DMS79 treated with DMSO at 0.1 percent for 48 hours (cell line): ENCODE measurements around the gene FKBP2.
"Not testable (repeated sequence)": the region's sequence is repeated elsewhere in the genome, so short reads cannot be mapped to it uniquely, and the experiment has no call there.

Experiments
- DNase-seq: peaks from one replicate; lab custom pipeline; 2025; lab: John Stamatoyannopoulos, UW

The FKBP2 gene

DNA sequence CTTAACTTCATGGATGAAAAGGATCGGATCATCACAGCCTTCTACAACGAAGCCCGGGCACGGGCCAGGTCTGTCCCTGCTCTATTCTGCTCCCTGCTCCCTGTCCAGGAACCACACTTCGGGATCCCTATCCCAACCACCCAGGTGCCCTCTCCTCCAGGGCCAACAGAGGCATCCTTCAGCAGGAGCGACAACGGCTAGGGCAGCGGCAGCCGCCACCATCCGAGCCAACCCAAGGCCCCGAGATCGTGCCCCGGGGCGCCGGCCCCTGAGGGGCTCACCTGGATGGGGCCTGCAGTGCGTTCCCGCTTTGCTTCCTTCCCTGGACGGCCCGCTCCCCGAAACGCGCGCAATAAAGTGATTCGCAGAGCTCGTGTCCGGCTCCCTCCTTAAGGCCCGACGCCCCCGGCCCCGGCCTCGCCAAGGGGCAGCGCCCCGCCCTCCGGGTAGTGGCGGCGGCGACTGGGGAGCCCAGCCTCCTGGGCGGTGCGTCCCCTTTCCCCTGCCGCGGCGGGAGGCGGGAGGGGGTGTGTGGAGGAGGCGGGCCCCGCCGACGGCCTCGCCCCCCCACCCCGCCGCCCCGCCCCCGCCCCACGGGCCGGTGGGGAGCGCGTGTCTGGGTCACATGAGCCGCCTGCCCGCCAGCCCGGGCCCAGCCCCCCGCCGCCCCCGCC is 6.8 kb upstream of the FKBP2 start, which contains the start of gene VEGFB:
Gene VEGFB (plus strand): TSS at position 672 of the 674 bp plus-strand sequence. CDS start 250 bp downstream, outside the sequence.
- peak; percentile 37 for DNase-seq

DNA sequence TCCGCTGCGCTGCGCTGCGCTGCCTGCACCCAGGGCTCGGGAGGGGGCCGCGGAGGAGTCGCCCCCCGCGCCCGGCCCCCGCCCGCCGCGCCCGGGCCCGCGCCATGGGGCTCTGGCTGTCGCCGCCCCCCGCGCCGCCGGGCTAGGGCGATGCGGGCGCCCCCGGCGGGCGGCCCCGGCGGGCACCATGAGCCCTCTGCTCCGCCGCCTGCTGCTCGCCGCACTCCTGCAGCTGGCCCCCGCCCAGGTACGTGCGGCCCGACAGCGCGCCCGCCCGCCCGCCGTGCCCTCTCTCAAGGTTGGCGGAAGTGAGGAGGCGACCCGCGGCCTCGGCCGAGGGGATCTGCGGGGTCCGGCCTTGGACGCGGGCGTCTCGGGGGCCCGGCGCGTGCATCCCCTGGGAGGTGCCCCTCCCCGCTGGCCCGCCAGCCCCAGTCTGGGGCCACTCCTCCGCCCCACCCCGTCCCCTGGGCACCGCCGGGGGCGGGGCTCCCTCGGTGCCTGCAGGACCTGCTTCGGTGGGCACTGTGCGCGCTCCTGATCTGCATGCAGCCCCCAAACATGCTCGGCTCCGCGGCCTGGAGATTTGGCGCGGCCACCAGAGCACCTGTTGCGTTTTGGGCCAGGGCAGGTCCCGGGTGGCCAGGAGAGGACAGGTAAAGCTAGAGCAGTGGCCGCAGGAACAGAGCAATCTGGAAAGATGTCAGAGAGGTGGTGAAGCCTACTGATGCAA is 6.1 kb upstream of the FKBP2 start:
- DNase-seq = no peak

DNA sequence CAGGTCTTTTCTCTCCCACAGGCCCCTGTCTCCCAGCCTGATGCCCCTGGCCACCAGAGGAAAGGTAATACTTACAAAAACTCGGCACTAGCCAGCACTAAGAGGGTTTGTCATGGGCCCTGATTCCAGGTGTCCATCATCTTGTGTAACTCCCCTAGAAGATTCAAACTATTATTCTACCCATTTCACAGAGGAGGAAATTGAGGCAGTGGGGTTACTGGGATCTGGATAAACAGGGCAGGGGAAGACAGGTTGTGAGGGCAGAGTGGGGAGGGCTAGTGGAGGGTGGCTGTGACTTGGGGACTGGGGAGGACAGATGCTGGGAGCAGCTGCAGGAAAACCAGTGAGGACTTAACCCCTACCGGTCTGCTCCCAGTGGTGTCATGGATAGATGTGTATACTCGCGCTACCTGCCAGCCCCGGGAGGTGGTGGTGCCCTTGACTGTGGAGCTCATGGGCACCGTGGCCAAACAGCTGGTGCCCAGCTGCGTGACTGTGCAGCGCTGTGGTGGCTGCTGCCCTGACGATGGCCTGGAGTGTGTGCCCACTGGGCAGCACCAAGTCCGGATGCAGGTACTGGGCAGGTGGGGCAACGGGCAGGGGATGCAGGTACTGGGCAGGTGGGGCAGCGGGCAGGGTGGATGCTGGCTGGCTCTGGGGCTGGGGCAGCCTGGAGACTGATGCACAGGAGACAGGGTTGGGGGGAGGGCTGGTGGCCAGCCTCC is 5.3 kb upstream of the FKBP2 start:
- DNase-seq = no peak

DNA sequence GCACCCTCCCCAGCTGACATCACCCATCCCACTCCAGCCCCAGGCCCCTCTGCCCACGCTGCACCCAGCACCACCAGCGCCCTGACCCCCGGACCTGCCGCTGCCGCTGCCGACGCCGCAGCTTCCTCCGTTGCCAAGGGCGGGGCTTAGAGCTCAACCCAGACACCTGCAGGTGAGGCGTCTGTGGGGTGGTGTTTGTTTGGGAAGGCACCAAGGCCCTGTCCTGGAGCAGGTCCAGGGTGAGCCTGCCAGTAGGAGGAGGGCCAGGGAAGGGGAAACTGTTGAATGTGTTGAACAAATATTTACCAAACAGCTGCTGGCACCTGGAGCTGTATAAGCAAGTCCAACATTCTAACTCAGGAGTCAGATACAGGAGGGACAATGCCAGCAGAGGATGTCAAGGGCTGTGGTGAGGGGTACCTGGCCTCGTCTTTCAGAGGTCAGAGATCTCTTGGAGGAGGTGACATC is 3.4 kb upstream of the FKBP2 start:
- peak; percentile 82 for DNase-seq

DNA sequence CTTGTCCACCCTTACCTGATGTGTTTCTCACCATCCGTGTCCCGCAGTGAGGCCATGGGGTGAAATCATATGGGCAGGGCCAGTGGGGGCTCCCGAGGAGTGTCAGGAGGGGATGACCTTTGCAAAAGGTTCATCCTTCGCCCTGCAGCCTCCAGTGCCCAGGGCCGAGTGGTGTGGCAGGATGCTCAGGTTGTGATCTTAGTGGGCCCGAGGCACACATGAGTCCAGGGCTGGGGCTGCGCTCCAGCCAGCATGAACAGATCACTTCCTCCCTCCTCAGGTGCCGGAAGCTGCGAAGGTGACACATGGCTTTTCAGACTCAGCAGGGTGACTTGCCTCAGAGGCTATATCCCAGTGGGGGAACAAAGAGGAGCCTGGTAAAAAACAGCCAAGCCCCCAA is 2.8 kb upstream of the FKBP2 start:
- no peak for DNase-seq

DNA sequence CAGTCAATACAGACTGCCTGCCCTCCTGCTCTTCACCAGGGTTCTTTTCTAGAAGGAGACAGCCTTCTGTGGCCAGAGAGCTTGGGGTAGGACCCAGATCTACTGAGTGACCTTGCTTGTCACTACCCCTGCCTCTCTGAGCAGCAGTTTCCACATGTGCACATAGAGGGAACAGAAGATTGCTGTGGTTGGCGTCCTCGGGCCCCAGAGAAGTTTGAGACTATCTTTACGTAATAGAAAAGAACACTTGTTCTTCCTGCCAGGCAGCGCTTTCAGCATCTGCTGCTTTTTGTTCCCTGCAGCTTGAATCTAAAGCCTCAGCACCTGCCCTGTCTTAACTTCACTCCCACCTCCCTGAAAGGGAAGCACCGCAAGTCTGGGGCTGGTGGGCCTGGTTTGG is 1.9 kb upstream of the FKBP2 start:
- no peak for DNase-seq

DNA sequence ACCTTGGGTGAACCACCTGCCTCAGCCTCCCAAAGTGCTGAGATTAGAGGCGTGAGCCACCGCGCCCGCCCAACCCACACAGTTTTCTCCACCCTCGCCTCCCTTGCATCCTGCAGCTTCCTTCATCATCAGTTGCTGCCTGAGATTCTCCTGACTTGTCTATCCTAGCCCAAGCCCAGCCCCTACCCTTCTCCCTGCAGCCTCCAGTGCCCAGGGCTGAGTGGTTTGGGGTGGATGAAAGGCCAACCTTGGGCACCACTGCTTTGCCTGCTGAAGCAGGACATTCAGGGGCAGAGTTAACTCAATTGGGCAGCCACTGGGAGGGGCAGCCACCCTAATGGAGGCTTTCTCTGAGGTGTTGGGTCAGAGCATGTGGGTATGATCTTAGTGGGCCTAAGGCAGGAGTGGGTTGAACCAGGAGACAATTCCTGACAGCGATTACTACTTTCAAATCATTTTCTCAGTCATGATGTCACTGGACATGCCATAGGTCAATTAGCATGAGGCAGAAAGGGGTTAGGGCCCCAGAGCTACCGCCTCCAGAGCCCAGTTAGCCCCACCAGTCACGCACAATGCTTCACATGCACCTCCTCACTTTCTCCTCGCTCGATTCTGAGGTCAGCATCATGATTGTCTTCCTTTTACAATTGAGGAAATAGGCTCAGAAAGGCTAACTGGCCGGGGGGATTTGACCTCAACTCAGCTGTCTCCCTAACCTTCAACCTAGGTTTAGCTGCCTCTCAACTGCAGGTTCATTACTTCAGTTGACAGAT is 1.0 kb upstream of the FKBP2 start:
- DNase-seq = no peak

DNA sequence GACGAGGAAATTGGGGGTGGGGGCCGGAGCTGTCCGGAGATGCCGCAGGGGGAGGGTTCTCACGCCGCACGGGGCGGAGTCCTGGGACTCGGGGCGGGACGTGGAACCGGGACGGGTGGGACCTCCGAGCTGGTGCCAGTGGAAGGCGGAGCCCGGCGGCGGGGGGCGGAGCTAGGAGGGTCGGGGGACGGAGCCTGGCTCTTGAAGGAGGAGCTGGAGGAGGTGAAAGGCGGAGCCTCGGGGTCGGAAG is 271 bp downstream of the FKBP2 start:
- peak; percentile 96 for DNase-seq

DNA sequence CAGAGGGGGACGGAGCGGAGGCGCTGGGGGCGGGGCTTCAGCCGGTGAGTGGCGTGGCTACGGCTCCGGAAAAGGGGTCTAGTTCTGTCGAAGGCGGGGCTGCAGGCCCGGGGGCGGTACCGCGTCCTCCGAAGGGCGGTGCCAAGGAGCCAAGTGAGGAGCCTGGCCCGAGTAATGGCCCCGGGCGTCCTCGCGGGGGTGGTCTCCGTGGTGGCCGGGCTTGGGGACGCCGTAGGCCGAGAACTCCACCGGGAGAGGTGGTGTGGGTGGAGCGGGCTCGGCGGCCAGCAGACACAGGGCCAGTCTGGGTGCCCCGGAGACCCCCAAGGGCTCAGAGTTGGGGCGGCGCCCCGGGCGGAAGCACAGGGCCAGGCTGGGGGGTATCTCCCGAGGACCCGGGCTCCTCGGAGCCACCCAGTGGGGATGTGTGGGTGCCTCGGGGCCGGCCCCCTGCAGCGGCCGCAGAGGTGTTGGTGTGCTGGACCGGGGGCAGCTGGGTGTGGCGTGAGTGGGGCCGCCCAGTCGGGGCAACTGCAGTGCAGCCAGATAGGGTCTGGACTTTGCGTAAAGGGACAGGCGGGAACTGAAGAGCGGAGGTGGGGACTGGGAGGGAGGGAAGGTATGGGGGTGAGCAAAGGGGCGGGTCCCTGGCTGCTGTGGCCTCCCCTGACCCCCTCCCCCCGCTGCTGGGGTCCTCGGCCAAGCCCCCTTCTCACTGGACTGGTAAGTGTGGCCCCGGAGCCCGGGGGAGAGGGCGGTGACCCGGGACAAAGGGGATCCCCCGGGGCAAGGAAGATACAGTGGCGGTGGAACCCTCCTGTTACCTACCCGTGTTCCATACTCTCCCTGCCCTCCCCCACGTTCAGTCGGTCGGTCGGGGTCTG is 838 bp downstream of the FKBP2 start:
- no peak for DNase-seq

DNA sequence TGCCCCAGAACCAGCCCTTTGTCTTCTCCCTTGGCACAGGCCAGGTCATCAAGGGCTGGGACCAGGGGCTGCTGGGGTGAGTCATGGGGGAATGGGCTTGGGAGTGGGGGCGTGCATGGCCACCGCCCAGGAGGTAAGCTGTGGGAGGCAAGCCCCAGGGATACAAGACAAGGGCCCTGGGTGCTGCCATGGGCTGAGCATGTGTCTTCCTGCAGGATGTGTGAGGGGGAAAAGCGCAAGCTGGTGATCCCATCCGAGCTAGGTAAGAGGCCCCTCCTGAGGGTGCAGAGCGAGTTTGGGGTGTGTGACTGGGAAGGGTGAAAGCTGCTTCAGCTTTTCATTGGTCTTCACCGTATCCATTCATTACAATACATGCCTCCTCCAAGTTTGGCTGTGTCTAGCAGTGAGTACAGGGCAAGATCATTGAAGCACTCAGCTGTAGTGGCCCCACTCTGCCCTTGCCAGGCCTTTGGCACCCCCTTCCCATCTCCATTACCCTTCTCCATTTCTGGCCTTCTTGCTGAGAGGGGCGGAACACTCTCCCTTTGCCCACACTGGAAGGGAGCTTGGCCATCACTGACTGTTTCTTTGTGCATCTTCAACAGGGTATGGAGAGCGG is 2.5 kb downstream of the FKBP2 start:
- no peak for DNase-seq

DNA sequence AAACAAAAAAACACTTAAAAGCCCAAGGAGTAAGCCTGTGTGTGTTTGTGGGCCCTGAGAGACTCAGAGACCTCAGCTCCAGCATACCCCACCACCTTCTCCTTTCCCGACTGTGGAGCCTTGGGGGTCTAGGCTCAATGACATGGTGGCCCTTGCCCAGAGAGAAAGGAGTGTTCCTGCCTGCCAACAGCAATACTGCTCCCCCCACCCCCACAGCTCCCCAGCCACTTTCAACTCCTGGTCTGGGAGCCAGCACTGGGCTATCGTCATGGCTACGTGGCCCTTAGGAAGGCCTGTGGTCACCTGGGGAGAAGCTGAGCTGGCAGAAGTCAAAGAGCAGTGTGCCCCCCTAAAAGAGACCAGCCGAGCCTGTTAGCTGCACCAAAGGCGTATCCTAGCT is 3.2 kb downstream of the FKBP2 start:
- no peak for DNase-seq

DNA sequence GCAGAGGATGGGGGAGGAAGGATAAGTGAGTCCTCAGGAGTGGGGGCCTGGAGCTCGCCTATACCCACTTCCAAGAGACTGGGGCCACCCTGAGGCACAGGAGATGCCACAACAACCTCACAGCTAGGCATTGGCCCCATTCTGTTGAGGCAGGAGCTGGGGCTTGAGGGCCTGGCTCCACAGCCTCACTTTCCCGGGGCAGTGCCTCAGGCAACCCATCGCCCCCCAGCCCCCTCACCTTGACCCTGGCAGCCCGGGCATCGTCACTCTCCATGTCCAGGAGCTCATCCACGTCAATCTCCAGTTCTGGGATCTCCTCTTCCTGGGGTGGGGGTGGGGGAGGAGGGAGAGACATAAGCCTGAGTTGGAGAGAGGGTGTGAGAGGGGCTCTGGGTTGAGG is 4.1 kb downstream of the FKBP2 start:
- DNase-seq = no peak

DNA sequence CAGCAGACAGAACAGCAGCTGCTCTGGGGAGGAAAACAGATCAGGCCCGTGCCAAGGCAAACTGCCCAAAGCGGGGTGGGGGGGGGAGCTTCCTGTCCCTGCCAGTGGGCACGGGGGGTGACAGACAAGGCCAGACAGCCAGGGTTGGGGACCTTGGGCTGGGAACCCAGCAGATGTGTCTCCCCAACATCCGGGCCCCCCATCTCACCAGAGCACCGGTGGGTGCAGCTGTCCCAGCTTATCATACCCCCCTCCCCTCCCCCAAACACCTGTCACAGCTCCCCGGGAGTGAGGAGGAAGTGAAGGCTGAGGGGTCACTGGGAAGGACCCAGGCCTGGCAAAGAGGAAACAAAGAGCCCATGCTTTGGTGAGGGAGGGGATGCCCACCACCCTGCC is 4.5 kb downstream of the FKBP2 start:
- no peak for DNase-seq

DNA sequence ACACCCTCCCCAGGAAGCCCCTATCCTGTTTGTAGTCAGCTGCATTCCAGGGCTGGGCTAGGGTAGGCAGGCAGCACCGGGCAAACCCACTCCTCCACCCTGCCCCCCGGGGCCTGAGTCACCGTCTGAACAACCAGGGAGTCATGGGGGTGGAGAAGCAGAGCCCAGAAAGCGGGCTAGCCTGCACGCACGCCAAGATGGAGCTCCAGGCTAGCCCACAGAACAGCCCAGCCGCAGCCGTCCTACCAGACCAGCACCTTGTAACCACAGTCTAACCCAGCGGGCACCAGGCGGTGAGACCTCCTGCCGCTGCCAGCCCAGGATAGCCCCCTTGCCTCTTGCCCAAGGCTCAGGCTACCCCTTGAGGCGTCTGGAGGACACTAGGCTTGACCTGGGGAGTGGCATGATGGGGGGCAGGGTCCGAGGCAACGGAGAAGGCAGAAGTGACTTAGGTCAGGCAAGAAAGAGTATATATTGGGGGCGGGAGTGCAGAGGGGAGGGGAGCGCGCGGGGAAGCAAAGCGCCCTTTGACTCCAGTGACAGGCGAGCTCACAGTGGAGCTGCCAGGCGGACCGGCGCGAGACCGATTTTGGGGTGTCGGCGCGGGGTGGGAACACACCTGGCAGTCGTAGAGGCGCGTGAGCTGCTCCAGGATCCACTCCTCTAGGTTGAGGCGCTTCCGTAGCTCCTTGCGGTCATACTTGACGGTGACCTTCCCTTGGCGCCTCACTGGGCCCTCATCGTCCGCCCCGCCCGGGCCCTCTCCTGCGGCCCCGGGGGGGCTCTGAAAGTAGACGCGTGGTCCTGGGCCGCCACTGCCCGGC is 5.1 kb downstream of the FKBP2 start:
- DNase-seq = peak; percentile 26

DNA sequence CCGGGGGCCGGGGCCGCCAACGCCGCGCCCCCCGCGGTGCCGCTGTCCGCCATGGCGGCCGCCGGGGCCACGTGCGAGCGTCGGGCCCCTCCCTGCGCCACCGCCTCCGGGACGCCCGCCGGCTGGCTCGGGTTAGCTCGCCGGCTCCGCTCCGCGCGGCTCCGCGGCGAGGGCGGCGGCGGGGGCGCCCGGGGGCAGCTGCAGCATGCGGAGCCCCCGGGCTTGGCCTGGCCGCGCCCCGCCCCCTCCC is 5.7 kb downstream of the FKBP2 start:
- not testable (repeated sequence) for DNase-seq

DNA sequence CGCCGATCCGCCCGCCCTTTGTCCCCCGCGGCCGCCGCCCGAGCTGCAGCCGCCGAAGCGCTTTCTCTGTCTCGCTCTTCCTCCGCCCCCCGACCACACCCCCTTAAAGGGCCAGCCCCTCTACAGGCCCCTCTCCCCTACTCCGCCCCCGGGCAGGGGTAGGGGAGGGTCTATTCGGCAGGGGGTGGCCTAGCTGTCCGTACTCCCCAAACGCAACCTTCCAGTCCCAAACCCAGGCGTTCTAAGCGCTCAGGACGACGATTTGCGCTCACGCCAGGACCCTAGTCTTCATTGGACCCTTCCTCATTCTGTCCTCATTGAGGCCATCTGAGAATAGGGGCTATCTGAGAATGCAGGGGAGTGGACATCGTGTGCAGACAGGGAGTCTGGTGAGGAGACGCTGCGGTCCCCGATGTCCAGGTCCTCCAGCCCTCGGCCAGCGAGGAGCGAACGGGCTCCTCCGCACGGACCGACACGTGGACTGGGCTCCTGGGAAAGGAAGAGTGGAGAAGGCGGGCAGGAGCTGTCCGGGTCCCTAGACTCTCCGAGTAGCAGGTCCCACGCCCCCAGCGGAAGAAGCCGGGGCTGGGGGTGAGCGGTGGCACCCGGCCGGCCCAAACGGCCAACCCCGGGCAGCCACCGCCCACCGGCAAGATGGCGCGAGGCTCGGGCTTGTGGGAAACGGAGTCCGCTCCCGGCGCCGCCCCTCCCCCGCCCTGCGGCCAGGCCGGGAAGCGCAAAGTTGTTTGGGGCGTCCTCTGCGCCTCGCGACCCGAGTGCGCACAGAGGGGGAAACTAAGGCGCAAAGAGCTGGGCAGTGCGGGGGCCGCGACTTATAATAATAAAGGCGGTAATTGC is 6.2 kb downstream of the FKBP2 start, which contains the start of gene PPP1R14B:
Gene PPP1R14B (minus strand): TSS at position 73 of the 858 bp plus-strand sequence. CDS start 270 bp downstream, outside the sequence.
- DNase-seq = peak; percentile 60

DNA sequence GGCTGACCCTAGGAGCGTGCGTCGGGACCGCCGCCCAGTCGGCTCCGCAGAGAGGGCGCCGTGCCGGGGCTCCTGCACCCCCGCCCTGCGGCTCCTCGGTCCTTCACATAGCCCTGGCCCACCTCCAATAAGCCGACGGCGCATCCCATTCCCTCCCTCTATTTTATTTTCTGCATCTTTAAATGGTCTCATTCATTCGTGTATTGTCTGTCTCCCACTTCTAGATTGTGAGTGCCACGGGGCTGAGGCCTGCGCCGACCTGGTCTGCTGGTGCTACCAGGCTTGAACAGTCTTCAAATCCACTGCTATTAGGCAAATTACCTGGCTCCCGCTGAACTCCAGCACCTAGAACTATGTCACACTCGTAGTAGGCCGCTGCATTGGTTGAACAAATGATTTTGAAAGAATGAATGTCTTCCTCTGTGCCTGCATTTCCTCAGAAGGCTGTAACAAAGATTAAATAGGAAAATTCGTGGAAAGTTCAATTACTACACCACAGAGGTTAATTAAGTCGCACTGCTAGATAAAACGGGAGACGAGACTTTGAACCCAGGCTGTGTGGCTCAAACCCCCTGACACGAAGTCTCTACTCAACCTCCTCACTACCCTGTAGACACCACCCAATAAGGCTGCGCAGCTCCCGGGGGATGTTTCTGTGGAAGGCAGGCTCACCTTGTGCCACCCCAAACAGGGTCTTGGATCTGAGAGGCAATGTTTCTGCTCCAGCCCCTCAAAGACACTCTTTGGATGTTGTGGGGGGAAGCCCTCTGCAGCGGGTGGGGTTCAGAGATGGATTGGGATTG is 7.0 kb downstream of the FKBP2 start:
- DNase-seq = peak; percentile 53

DNA sequence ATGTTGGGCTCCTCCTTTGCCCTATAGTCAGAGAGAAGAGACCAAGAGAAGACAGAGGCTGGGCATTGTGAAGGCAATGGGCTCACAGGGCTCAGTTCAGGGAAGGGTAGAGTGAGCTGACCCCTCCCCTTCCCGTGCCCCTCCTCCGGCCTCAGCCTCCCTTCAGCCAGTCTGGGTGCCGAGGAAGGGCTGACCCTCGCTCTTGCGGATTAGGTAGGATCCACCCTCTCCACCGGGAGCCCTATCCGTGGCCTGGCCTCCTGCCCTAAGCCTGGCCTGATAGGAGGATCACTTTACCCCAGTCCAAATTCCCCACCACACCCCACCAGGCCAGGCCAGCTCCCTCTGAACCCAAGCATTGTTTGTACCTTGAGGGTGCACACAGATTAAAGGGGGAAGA is 7.7 kb downstream of the FKBP2 start:
- no peak for DNase-seq
